Measurements from ENCODE around the gene SLC24A4.

Gene SLC24A4

DNA sequence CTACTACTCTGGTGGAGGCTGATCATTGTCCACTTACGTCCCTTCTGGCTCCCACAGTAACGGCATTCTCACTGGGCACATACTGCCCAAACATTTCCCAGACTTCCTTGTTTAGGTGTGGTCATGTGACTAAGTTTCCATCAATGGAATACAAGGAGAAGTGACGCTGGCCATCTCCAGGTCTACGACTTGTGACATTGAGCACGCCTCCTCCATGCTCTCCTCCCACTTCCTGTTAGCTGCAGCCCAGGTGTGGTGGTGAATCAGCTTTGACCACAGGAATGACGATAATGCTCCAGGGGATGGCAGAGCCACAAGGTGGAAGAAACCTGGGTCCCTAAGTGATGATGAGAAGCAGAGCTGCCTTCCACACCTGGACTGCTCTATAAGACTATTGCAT, 6.0 kb upstream of the SLC24A4 start:
- DNase-seq (ENCODE audit: low read depth in 2 of 3, low spot score in 2 of 3): no peak

DNA sequence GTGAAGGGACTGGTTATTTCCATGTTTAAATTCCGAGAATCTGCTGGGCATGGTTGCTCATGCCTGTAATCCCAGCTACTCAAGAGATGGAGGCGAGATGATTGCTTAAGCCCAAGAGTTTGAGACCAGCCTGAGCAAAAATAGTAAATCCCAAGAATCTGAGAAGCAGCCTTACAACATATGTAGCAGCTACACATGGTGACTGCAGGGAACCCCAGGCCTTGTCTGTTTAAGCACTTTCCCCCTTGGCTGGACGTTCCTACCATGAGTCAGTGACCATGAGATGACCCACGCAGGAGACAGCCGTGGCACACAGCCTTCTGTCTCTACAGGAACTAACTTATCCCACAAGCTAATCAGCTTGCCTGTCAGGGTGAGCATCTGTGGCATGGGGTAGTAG, 5.5 kb upstream of the SLC24A4 start:
- no peak for DNase-seq (ENCODE audit: low read depth in 2 of 3, low spot score in 2 of 3)

GRCh38 chr14:92321701-92322100, 1.3 kb upstream of the SLC24A4 start:
- no peak for DNase-seq (ENCODE audit: low read depth in 2 of 3, low spot score in 2 of 3)

DNA sequence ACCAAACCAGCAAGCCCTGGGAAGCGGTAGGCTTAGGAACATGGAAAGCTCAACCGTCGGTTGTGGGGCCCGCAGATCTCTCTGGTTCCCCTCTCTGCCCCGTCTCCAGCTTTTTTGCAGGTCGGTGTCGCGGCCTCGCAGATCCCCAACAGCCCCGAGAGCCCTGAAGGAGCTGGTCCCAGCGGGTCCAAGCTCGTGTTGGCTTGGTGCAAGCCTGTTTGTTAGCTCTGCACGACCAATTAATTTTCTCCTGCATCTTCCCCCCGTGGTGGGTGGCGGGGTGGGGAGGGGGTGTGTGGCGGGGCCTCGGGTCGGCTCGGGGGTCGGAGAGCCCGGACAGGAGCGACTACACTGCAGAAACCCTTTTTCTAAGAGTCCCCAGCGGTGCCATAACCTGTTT, 449 bp upstream of the SLC24A4 start:
- no peak for DNase-seq (ENCODE audit: low read depth in 2 of 3, low spot score in 2 of 3)

DNA sequence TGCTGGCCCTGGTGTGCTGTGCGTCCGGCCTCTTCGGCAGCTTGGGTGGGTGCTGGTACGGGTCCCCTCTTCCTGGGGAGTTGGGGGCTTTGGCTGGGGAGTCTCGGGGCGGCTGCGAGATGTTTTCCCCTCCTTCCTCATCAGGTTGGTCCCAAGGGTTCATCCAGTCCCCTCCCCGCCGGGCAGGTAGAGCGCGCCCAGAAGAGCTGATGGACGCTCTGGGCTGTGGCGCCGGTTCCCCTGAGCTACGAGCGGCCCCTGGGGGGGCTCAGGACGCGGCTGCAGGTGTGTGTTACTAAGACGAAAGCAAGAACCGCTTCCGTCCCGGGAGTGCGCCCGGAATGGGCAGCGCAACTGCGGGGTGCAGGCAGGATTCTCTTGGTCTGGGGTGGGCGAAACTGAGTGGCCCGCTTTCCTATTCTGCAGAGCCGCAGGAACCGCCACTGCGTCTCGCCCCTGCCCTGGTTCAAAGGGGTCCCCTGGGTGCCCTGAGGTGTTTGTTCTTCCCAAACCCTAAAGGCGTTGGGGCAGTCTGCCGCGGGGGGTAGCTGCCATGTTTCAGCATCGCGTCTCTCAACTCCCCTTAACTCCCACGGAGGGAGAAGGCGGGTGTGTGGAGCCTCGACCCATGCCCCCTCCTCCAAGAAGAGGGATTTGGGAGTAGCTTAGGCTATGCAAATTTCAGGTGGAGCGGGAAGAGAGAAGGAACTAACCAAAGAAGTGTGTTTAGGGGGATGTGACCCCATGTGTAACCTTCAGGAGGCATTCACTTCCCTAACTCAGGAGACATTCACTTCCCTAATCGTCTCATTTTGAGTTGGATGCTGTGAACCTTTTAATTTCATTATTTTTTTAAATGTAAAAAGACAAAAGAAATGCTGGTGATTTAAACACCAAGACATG, 1.2 kb downstream of the SLC24A4 start:
- no peak for DNase-seq (ENCODE audit: low read depth in 2 of 3, low spot score in 2 of 3)

DNA sequence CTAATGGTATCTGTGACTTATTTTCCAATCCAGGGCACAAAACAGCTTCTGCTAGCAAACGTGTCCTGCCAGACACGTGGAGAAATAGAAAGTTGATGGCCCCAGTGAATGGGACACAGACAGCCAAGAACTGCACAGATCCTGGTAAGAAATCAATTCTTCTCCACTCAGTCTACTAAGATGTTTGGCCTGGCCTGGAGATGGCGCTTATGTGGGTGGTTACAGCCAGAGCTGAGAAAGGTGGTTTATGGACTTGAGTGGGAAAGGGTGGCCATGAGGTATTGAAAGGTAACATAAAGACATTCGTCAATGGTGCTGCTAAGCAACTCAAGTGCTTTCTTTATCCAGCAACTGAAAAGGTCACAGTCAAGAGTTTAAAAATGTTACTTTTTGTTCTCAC, 2.9 kb downstream of the SLC24A4 start:
- no peak for DNase-seq (ENCODE audit: low read depth in 2 of 3, low spot score in 2 of 3)

DNA sequence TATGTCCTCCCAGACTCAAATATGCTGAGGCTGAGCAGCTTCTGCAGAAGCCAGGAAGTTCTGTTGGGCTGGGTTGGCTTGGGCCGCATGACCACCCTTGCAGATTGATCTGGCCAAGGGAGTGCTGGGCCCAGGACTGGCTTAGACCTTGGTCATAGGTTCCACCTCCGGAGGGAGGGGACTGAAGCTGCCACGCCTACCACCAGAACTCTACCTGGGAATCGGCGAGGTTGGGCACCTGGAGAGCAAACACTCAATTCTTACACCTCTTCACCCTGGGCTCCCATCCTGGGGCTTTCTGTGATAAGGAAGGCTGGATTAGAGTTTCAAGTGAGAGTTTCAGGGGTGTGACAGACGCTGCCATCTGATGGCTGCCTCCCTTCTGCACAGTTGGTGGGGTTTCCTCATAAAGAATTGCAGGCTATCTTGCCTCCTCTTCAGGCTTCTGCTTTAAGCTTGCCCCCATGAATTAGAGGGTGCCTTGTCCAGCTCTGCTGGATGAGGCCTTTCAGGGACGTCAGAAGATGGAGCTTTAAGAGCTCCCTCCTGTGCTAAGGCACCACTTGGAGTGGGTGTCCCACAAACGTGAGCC, 5.8 kb downstream of the SLC24A4 start:
- DNase-seq (ENCODE audit: low read depth in 2 of 3, low spot score in 2 of 3): no peak

DNA sequence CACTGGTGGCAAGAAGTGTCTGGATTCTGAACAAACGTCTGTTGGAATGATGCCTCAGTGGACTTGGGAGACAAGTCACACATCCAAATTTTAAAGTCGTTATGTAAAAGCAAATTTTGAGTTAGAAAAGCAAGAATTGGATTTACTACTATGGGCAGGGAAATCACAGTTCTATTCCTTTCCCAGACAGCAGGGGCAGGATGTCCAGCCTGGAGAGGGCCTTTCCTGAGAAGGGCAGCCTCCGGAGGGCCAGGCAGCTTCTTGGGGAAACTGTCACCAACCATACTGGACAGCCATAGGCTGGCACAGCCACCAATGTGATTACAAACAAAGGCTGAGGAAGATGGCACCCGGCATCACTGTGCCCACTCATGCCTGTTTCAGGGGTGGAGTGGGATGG, 11.1 kb downstream of the SLC24A4 start:
- no peak for DNase-seq (ENCODE audit: low read depth in 2 of 3, low spot score in 2 of 3)

DNA sequence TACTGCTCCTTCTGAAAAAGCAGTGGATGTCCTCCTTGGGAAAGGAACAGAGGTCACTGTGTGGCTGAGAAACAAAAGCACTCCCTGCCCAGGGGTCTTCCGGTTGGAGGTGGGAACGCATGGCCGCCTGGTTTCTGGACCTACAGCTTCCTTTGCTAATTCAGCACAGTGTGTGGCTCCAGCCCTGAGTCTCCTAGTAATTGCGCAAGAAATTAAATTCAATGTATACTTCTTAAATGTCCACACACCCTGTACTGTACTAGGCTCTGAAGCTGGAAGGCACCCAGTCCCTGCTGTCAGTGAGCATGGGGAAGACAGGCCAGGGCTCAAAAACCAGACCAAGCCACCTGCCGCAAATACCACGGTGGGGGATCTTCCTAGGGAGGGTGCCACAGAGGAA, 13.4 kb downstream of the SLC24A4 start:
- no peak for DNase-seq (ENCODE audit: low read depth in 2 of 3, low spot score in 2 of 3)

DNA sequence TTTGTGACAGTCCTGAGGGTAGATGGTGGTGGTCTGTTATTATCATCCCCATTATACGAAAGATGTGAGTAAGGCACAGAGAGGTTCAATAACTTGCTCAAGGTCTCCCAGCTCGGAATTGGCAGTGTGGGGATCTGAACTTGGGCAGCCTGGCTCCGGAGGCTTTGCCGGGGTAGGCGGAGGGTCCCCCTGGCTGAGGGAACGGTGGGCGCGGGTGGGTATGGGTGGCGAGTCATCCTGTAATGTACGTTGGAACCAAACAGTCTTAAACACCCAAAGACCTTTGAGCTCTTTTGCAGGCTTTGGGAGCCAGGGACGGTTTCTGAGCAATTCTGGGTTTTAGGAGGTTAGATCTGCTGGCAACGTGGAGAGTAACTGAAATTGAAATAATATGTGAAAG, 16.5 kb downstream of the SLC24A4 start:
- DNase-seq (ENCODE audit: low read depth in 2 of 3, low spot score in 2 of 3): no peak

- no peak for DNase-seq (ENCODE audit: low read depth in 2 of 3, low spot score in 2 of 3)
Measured at GRCh38 chr14:92340071-92340470, 17.1 kb downstream of the SLC24A4 start.

- no peak for DNase-seq (ENCODE audit: low read depth in 2 of 3, low spot score in 2 of 3)
Measured at GRCh38 chr14:92340931-92341330, 18.0 kb downstream of the SLC24A4 start.

- peak in 1 of 3 experiments; percentile 24 for DNase-seq (ENCODE audit: low read depth in 2 of 3, low spot score in 2 of 3)
Measured at GRCh38 chr14:92341791-92342190, 18.8 kb downstream of the SLC24A4 start.

GRCh38 chr14:92348154-92348553, 25.2 kb downstream of the SLC24A4 start:
- no peak for DNase-seq (ENCODE audit: low read depth in 2 of 3, low spot score in 2 of 3)

GRCh38 chr14:92351750-92352149, 28.8 kb downstream of the SLC24A4 start:
- no peak for DNase-seq (ENCODE audit: low read depth in 2 of 3, low spot score in 2 of 3)

GRCh38 chr14:92352158-92352985, 29.4 kb downstream of the SLC24A4 start:
- DNase-seq (ENCODE audit: low read depth in 2 of 3, low spot score in 2 of 3): no peak

DNA sequence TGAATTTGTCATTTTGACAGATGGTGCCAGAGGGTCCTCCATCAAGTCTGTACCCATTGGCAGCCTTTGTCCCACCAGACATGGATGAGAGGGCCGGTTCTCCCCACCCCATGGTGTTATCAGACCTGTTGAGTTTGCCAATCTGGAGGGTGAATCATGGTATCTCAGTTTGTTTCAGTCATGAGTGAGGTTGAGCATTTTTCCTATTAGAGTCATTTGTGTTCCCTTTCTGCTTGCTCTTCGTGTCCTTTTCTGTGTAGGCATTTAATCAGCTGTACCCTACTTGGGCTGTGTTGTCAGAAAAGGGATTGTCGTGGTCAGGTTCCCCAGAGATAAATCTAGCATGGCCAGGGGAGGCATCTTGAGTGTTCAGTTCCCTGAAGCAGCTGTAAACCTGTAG, 30.5 kb downstream of the SLC24A4 start:
- no peak for DNase-seq (ENCODE audit: low read depth in 2 of 3, low spot score in 2 of 3)

- no peak for DNase-seq (ENCODE audit: low read depth in 2 of 3, low spot score in 2 of 3)
Measured at GRCh38 chr14:92356677-92357076, 33.7 kb downstream of the SLC24A4 start.

GRCh38 chr14:92360651-92361370, 37.8 kb downstream of the SLC24A4 start:
- no peak for DNase-seq (ENCODE audit: low read depth in 2 of 3, low spot score in 2 of 3)

DNA sequence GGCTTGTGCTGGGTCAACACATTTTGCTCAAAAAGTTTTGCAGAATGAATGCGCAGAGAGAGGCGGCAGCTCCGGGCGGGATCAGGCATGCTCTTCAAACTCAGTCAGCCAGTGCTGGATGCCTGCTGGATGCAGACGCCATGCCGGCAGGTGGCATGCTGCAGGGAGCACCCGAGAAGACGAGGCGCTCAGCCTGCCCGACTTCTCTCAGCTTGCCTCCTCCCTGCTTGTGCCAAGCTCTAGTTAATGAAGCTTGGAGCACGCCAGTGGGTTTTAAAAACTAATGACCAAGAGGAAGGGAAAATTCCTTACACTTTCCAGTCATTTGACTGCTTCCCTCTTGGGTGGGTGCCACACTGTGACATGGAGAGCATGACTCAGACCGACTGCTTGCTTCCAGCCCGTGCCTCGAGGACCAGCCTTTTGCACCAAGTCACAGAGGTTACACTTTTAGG, 39.8 kb downstream of the SLC24A4 start:
- DNase-seq (ENCODE audit: low read depth in 2 of 3, low spot score in 2 of 3): no peak

DNA sequence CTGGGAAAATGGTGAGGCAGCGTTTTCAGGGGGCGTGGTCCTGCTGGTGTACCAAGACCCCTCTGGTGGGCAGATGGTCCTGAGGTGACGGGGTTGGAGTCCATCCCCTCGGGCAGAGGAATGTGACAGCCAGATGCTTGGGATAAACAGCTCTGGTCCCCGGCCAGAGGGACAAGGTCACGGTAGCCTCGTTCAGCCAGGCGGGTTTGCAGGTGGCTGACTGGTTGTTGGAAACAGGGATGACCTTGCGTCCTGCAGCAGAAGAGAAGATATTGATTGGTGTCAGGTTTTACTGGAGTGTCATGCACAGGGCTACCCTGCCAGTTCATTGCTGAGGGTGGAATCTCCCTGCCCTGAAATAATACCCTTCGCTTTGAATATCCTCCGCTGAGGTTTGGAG, 43.3 kb downstream of the SLC24A4 start:
- no peak for DNase-seq (ENCODE audit: low read depth in 2 of 3, low spot score in 2 of 3)

All from activated CD8-positive, alpha-beta memory T cell treated with anti-CD3 and anti-CD28 coated beads for 48 hours (primary cell).